ENCODE measurements around the gene SLC7A8.

Gene SLC7A8

DNA sequence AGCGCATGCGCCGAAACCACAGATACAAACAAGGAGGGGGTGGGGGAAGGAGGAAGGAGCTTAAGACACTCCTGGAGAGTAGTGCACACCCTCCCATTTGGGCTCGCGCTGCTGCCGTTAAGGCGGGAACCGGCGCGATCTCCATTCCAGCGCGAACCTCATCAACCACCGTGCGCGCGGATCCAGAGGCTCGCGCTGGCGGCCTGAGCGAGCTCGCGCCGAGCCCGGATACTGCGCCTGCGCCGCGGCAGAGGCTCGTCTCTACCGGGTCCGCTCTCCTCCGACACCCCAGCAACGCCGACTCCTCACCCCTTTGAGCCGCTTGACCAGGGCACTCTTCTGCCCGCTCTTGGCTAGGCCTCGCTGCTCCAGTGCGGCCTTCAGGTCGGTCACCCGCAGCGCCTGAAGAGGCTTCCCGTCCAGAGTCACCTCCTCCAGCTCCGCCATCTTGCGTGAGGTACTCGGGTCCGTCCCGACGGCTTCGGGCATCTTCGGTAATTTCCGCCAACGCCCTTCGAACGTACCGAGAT, 88.7 kb downstream of the SLC7A8 start, which contains the start of gene ACIN1:
ACIN1 (minus strand) TSS at position 471 of the 530 bp plus-strand sequence; CDS start at position 447, 24 bp downstream.
- DNase-seq (ENCODE audit: low read depth, low spot score): peak; percentile 92

DNA sequence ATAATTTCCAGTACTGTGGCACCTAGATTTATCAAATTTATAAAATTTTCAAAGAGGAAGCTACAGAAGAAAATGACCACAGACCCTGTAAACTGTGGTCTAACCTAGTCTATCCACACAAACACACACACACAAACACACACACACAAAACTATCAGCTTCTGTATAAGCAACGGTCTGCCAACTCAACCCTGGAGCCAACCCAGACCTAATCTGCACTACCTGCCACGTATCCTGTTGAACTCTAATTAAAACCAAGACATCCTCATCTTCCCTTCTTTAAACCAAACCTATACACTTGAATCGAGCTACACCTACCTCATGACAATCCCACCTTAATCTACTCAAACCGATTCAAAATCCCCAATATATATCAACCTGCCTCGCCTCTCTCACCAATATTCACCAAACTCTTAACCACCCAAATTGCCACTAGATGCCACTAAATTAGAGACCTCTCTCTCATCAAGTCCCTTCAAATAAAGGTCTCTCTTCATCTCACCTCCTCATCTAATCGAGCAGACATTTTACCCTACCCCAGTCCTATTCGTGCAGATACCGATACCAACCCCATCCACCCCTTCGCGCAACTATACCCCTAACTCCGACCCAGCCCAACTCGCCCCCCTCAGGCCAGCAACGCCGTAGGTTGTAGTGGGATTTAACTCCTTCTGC, 89.3 kb downstream of the SLC7A8 start:
- no peak for DNase-seq (ENCODE audit: low read depth, low spot score)

DNA sequence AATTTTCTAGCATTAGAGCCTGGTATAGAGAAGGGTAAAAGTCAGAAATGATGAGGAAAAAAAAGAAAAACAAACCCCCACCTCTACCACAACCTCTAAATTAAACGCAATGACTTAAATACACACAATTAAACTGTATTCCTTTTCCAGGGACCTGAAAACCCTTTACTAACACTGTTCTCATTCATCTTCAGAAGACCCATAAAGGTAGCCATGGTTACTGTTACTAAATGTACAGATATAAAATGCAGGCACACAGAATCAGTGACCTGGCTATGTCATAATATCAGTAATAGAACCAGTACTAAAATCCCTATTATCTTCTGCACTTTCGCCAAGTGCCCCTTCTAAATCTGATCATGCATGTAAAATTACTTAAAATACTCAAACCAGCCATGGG, 89.9 kb downstream of the SLC7A8 start:
- DNase-seq (ENCODE audit: low read depth, low spot score): no peak

DNA sequence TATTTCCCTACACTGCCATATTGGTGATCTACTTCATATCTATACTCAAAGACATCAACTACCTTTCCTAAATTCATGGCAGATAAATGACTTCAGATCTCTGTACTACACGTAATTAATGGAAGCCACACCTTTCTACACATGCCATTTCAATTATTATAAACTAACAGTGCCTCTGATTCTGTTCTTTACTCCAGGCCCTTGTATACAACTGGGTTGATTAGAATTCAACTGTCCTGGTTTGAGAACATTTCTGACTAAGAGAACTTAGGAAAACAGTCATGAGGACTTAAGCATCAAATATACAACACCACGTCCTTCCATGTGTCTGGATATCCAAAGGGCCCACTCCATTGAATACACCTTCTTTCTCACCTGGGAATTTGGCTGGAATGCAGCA, 90.4 kb downstream of the SLC7A8 start:
- DNase-seq (ENCODE audit: low read depth, low spot score): no peak

DNA sequence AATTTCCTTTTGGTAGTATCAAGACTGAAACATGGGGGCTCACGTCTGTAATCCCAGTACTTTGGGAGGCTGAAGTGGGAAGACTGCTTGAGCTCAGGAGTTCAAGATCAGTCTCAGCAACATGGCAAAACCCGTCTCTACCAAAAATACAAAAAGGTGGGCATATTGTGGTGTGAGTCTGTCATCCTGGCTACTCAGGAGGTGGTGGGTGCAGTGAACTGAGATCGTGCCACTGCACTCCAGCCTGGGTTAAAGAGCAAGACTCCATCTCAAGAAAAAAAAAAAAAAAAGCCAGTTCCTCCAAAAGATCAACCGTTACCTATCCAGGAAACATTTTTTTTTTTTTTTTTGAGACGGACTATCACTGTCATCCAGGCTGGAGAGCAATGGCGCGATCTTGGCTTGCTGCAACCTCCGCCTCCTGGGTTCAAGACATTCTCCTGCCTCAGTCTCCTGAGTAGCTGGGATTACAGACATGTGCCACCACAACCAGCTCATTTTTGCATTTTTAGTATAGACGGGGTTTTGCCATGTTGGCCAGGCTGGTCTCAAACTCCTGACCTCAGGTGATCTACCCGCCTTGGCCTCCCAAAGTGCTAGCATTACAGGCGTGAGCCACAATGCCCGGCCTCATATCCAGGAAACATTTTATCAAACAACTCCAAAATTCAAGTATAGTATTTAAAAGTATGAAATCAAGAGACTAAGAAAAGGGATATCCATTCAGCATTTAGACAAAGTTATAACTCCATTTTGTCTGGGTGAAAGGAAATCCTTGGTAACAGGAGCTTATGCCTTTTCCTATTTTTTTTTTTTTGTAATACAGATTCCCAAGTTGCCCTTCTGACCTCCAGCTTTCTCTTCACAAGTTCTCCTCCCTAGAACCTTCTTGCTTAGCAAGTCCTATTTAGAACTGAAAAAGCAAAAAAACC, 91.9 kb downstream of the SLC7A8 start:
- no peak for DNase-seq (ENCODE audit: low read depth, low spot score)

DNA sequence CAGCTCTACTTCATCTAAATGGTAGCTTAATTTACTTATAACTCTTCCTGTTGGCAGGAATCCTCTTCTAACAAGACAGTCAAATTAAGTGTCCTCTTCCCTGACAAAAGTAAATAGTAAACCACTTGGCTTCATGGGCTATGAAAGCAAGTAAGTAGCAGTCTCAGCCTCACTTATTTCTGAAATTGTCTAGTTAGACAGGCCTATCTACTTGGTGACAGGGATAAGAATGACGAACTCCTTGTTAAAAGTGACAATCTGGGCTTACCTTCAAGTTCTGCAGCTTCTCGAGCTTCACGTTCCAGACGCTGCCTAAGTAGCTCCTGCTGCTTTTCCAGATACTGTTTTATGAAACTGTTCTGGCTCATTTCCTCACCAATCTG, 93.2 kb downstream of the SLC7A8 start:
- DNase-seq (ENCODE audit: low read depth, low spot score): no peak

DNA sequence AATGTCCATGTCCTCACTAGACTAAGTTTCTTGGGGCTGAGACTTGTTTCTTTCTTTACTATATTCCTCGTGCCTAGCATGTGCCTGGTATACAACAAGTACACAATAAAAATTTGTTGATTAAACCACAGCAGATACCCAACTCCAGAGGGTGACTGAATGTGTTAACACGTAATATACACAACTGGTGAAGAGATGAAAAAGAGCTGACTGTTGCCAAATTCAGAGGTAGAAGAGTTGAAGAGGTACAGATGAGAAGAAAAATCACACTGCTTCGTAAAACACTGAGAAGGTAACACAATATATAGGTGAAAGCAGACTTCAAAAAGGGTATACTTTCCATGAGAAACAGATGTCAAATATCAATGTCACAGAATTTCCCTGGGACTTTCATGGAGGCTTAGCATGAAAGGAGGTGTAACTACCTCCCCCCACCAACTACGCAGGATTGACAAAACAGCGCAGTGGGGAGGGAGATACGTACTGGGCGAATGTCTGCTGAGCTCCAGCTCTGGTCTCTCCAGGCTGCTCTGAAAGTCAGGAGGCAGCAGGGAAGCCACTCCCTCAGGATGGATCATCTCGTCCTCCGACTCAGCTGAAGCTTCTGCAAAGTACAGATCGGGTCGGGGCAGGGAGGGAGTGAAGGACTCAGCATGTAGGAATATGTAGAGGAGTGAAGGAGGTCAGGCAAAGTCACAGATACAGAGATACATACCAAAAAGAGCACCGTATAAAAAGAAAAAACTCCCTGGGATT, 93.8 kb downstream of the SLC7A8 start:
- no peak for DNase-seq (ENCODE audit: low read depth, low spot score)

DNA sequence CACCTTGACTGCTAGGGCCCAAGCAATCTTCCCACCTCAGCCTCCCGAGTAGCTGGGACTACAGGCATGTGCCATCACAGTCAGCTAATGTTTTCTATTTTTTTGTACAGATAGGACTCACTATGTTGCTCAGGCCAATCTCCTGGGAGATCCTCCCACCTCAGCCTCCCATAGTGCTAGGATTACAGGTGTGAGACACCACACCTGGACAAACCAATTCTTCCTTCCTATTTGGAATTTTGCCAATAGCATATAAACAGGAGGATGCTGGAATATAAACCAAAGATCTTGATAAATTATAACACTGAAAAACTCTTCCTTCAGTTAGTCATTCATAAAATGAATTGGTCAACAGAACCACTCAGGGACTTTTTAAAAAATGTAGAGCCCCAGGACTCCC, 96.9 kb downstream of the SLC7A8 start:
- no peak for DNase-seq (ENCODE audit: low read depth, low spot score)

DNA sequence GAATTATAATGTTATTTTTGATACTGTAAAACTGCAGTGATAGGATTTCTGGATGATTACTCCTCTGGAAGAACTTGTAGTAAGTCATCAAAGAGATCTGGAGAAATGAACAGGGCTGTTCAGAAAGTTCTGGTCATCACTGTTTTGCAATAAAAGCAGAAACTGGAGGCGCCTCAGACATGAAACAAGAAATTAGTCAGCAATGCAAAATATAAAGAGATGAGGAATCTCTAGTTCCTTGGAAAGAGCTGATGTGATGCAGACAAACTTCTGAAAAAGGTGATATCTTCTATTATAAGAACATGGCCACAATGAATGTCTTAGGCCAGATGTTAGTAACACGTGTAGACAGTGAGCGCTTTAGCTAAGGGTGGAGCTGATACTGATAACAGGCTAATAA, 98.0 kb downstream of the SLC7A8 start:
- no peak for DNase-seq (ENCODE audit: low read depth, low spot score)

DNA sequence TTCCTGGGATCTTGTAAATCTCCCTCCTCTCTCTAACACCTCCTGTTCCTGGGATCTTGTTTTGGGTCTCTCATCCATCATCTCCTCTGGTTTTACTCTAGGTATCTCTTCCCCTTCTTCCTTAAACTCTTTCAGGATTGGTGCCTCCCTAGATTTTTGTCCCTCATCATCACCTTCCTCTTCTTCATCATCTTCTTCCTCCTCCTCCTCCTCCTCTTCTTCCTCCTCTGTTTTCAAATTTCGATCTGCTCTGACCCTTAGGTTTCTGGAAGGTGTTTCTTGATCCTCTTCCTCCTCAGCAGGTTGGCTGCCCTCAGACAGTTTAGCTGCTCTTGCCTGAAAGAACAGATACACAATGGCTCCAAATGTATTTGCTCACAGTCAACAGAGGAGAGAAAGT, 103.0 kb downstream of the SLC7A8 start:
- no peak for DNase-seq (ENCODE audit: low read depth, low spot score)

DNA sequence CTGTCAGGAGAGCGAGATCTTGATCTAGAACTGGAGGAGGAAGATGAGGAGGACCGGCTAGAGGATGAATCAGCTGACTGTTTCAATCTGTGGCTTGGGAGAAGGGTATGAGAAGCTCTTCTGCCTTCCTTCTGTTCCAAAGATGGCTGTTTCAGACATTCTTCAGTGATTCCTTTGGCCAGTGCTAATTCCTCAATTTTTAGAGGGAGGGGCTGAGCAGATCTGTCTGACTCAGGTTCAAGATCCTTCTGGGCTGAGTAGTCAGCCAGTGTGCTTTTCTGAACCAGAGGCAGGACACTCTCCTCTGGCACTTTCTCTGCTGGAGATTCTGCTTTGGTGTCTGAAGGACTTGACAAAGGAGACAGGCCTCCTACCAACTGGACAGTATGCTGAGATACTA, 103.7 kb downstream of the SLC7A8 start:
- DNase-seq (ENCODE audit: low read depth, low spot score): no peak

DNA sequence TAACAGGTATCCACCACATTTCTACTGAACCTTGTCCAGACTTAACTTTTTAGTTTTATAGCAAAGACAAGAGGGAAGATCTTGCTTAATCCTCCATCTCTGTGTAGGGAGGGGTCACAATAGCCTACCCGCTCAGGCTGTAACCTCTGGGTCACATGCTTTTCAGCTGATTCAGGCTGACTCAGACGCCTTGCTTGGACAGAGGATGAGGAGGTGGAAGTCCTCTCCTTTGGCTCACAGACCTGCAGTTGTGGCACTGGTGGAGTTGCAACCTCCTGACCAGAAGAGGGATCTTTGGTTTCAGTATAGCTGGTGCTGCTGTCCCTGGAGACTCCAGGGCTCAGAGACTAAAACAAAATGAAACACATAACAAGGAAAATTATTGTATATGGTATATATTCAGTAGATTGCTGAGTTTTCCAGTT, 104.8 kb downstream of the SLC7A8 start:
- DNase-seq (ENCODE audit: low read depth, low spot score): peak; percentile 65

DNA sequence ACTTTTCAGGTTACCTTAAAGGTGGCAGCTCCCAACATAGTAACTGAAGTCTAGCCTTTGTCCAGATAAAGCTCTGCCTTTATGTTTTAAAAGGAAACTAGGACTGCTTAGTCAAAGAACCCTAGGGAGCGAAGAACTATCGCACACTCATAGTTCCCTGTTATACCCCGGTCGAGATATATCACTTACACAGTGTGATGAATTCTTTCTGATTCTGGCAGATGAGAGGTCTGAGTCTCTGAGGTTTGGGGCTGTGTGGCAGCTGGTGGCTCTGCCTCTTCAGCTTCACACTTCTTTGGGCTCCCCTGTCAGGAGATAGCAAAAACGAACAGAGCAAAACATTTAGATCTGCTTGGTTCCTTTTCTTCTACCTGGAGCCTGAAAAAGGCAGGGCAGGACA, 105.5 kb downstream of the SLC7A8 start:
- DNase-seq (ENCODE audit: low read depth, low spot score): no peak

DNA sequence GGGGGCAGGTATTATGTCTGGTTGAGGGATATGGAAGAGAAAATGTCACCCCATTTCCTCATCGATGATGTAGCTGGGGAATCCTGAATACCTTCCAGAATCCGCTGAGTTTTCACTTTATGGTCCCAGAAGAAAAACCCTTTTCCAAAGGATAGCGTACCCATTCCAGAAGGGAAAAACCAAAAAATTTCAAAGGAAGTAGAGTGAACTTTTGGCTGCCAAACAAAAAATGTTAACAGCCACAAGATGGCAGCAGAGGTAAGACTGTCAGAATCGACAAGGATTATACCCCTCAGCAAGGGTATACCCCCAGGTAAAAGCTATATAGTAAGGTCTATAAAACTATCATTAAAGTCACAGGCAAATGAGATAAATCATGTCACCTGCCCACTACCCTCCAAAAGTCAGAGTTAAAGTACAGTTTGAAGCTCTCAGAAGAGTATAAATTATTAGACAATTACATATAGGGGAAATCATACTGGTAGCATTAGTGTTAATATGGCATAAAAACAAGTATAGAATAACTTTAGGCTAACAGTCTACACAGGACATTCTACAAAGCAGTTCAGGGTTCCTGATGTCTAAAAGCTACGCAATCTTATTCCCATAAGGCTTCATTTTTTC, 106.6 kb downstream of the SLC7A8 start:
- DNase-seq (ENCODE audit: low read depth, low spot score): no peak
